NT2/D1 (cell line): ENCODE results near the gene RPTOR.

Experiments
- DNase-seq: peaks from one replicate; pipeline ENCODE4 v3.0.0-alpha.2; 2011; ENCODE audit warnings: low read depth, low spot score
- H3K27me3 ChIP-seq: 2 replicates; pipeline ENCODE4 v1.6.0; 2011; ENCODE audit warnings: mild to moderate bottlenecking; ENCODE audit not compliant: insufficient read length, insufficient read depth
- H3K36me3 ChIP-seq: 2 replicates; pipeline ENCODE4 v1.6.1; 2011; ENCODE audit warnings: mild to moderate bottlenecking, low read length, mixed read lengths; ENCODE audit not compliant: insufficient read depth, insufficient read length
- H3K4me1 ChIP-seq: 2 replicates; pipeline ENCODE4 v1.5.1; 2011; ENCODE audit not compliant: insufficient read depth, insufficient read length
- H3K4me3 ChIP-seq: 2 replicates; pipeline ENCODE4 v1.5.1; 2011; ENCODE audit warnings: low read depth; ENCODE audit not compliant: insufficient read length
- H3K9ac ChIP-seq: 2 replicates; pipeline ENCODE4 v1.6.0; 2011; ENCODE audit warnings: low read depth; ENCODE audit not compliant: insufficient read length
- H3K9me3 ChIP-seq: 2 replicates; pipeline ENCODE4 v1.5.1; 2011; ENCODE audit warnings: mild to moderate bottlenecking, low read length; ENCODE audit not compliant: insufficient read depth
- SUZ12 ChIP-seq: IDR thresholded peaks from 2 replicates; pipeline ENCODE4 v1.6.1; 2011; ENCODE audit not compliant: insufficient read length, insufficient read depth; ENCODE audit errors: extremely low read depth
- YY1 ChIP-seq: IDR thresholded peaks from 2 replicates; pipeline ENCODE4 v1.6.1; 2011; ENCODE audit not compliant: insufficient read length, insufficient read depth
- ZNF274 ChIP-seq: IDR thresholded peaks from 2 replicates; pipeline ENCODE4 v1.6.1; 2011; ENCODE audit warnings: mild to moderate bottlenecking, low read depth, low read length

Gene RPTOR

DNA sequence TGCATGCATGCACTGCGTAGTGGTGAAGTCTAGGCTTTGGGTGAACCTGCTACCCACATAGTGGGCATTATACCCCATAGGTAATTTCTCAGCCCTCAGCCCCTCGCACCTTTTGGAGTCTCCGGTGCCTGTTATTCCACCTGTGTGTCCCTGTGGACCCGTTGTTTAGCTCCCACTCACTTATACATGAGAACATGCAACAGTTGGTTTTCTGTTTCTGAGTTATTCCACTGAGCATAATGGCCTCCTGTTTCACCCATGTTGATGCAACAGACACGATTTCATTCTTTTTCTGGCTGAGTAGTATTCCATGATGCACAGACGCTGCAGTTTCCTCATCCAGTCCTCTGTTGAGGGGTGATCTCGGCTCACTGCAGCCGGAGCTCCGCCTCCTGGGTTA, 305.5 kb downstream of the RPTOR start:
- TF ChIP-seq SUZ12 (no peak), ZNF274 (no peak), YY1 (no peak)
- Histone ChIP-seq H3K36me3 (peaks cover 36% of the 10 kb centered on the region), H3K4me3 (no peak overlapping the region), H3K9ac (no peak overlapping the region), H3K9me3 (peaks cover 4% of the 10 kb centered on the region; the same call in 1 of the 2 replicates), H3K4me1 (peaks cover 12% of the 10 kb centered on the region), H3K27me3 (no peaks in the 10 kb centered on the region)
- DNase-seq, result no peak

DNA sequence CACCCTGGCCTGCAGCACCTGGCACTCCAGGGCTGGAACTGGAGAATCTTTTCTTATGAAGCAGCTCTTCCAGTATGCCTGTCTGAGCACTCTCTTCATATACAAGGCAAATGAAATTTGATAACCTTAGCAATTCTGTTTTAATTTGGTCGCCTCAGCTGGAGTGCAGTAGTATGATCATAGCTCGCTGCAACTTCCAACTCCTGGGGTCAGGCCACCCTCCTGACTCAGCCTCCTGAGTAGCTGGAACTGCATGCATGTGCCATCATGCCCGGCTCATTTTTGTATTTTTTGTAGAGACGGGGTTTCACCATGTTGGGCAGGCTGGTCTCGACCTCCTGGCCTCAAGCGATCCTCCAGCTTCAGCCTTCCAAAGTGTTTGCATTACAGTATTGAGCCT, 306.2 kb downstream of the RPTOR start:
- TF ChIP-seq YY1, result no peak
- no peak for TF ChIP-seq ZNF274
- no peak for TF ChIP-seq SUZ12
- Histone ChIP-seq H3K9ac (no peak overlapping the region), H3K36me3 (peaks cover 42% of the 10 kb centered on the region), H3K4me1 (peaks cover 11% of the 10 kb centered on the region), H3K27me3 (no peaks in the 10 kb centered on the region), H3K9me3 (peaks cover 4% of the 10 kb centered on the region; the same call in 1 of the 2 replicates), H3K4me3 (no peak overlapping the region)
- no peak for DNase-seq

DNA sequence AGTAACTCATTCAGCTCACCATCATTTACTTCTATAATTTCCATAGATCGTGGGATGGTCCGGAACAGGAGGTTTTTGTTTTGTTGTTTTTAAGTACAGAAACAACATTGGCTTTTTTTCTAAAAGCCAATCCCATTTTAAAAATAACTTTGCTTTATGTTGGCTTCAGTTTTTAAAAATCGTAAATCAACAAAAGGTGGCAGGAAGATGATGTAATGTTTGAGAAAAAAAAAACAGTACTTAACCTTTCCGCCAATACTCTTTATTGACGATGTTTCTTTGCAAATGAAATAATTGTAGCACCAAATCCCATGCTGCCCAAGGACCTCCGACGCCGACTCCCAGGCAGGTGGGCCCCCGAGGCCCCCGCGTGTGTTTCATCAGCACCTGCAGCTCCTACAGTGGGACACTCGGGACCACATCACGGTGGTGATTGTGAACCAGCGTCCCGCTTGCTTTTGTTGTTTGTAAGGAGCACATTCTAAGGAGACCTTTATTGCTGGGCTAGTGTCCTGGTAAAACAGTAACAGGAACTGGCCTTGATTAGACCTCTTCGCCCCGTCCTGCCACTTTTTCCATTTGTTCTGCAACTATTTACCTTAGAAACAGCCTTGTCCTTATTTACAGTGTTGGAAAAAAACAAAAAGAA, 306.8 kb downstream of the RPTOR start:
- Histone ChIP-seq H3K4me1 (peaks cover 11% of the 10 kb centered on the region), H3K36me3 (peaks cover 39% of the 10 kb centered on the region), H3K27me3 (no peaks in the 10 kb centered on the region), H3K9me3 (peaks cover 4% of the 10 kb centered on the region; the same call in 1 of the 2 replicates), H3K4me3 (no peak overlapping the region), H3K9ac (no peak overlapping the region)
- no peak for DNase-seq
- TF ChIP-seq ZNF274 (no peak), SUZ12 (no peak), YY1 (no peak)

DNA sequence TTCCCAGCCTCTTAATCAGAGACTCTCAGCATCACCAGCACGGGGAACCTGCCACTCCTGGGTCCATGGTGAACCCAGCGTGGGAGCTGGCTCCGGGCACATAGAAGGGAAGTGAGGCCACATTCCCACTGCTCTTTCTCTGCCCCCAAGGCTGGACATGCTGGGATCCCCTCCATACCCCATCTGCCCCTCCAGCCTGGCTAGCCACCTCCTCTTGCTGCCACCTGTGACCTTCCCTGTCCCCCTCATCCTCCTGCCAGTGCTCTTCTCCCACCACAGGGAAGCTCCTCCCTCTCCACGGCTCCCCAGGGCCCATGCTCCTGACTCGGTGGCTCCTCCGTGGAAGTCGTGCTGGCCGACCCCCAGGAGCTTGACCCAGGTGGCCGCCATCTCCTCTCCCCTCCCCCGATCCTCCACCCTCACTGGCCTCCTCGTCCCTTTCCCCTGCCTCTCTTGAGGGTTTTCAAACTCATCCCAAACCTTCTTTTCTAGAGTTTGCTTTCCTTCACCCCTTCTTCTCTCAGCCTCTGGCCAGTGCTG, 307.9 kb downstream of the RPTOR start:
- H3K36me3 ChIP-seq, result peaks cover 36% of the 10 kb centered on the region
- no peak for TF ChIP-seq ZNF274
- no peak for TF ChIP-seq SUZ12
- no peak for TF ChIP-seq YY1
- H3K4me1 ChIP-seq, result peaks cover 11% of the 10 kb centered on the region

DNA sequence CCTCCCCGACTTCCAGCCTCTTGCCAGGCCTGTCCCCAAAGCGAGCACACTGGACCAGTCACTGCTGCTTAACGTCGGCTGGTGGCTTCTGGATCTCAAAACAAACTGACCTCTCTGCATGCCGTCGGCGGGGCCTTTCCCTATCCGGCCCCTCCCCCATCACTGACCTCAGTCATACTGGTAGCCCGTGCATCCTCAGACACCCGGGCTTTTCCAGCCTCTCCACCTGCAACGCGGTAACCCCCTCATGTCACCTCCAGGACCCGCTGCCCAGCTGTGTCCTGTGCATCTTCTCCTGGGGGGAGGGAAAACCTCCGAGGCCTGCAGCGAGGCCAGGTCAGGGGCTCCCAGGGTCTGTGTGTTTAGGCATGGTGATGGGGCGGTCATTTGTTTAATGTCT, 308.4 kb downstream of the RPTOR start:
- no peak for DNase-seq
- TF ChIP-seq SUZ12, result no peak
- TF ChIP-seq YY1, result no peak
- H3K9ac ChIP-seq, result no peak overlapping the region
- no peak overlapping the region for H3K4me3 ChIP-seq
- peaks cover 36% of the 10 kb centered on the region for H3K36me3 ChIP-seq
- H3K9me3 ChIP-seq, result no peaks in the 10 kb centered on the region
- no peaks in the 10 kb centered on the region for H3K27me3 ChIP-seq
- peaks cover 11% of the 10 kb centered on the region for H3K4me1 ChIP-seq

More for the DNA sequence above, 307.9 kb downstream of the RPTOR start:
- no peak for DNase-seq
- Histone ChIP-seq H3K27me3 (no peaks in the 10 kb centered on the region), H3K9me3 (no peaks in the 10 kb centered on the region), H3K9ac (no peak overlapping the region), H3K4me3 (no peak overlapping the region)

DNA sequence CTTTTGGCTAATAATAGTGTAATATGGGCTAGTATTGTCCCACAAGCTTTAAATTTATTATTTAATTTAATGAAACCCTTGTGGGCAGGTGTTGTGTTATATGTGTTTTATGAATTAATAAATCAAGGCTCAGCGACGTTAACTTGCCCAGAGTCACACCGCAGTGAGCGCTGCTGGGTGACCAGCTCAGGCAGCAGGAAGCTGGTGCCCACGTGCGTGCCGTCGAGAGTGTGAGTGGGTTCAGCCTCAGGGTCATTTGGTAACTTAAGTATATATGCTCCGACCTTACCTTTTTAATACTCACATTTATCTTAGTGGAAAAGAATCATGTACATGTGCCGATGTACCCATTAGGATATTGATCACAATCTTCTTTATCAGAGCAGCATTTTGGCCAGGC, 309.6 kb downstream of the RPTOR start:
- Histone ChIP-seq H3K9ac (no peak overlapping the region), H3K36me3 (peaks cover 27% of the 10 kb centered on the region), H3K27me3 (no peaks in the 10 kb centered on the region), H3K4me1 (peaks cover 15% of the 10 kb centered on the region), H3K9me3 (no peaks in the 10 kb centered on the region), H3K4me3 (no peak overlapping the region)
- TF ChIP-seq SUZ12, result no peak
- TF ChIP-seq YY1, result no peak
- TF ChIP-seq ZNF274, result no peak
- no peak for DNase-seq

DNA sequence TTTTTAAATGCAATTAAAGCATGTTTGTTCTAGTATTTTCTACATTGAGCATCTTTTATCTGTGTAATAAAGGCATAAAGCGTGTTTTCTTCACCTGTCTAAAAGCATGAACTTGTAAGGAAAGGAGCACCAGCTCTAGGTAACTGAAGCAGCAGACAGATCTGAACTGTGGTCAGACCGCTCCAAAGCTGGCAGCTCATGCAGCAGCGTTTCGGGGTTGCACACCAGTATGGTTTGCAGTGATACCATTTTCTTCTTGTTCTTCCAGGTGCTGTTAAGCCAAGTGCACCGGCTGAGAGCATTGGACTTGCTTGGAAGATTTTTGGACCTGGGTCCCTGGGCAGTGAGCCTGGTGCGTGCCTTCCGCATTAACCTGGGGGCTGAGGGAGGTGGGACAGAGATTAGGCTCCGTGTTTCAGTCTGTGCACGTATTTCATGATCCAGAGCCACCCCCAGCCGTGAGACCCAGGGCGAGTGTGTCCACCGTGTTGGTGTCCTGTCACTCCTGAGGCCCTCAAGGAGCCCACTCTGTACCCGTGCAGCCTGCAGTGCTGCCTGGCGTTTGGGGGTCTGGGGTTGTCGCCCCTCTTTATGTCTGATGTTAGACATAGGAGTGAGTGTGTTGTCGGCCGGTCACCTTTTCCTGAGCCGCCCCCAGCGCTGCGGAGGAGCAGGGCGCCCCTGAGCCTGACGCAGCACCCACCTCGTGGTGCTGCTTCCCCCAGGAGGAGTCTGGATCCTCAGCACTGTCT, 310.7 kb downstream of the RPTOR start:
- H3K4me1 ChIP-seq, result peaks cover 26% of the 10 kb centered on the region
- no peak for DNase-seq
- H3K9ac ChIP-seq, result no peak overlapping the region
- H3K36me3 ChIP-seq, result peaks cover 25% of the 10 kb centered on the region
- no peak for TF ChIP-seq ZNF274
- no peak for TF ChIP-seq YY1
- TF ChIP-seq SUZ12, result no peak
- H3K4me3 ChIP-seq, result no peak overlapping the region
- H3K9me3 ChIP-seq, result no peaks in the 10 kb centered on the region
- no peaks in the 10 kb centered on the region for H3K27me3 ChIP-seq
